KMS-11 (cell line): ENCODE measurements around the gene CTBP2.
"Not testable (repeated sequence)": the region's sequence is repeated elsewhere in the genome, so short reads cannot be mapped to it uniquely, and the experiment has no call there.

ENCODE experiments used
- H2AFZ ChIP-seq: fragments of 200-600 bp; sonication (generic); 2 replicates; pipeline ENCODE4 v1.6.1; 2016; ENCODE audit warnings: antibody characterized with exemption, mixed run types, low read depth
- H3K27ac ChIP-seq: fragments of 200-600 bp; sonication (generic); 2 replicates; pipeline ENCODE4 v1.6.1; 2016; ENCODE audit warnings: mild to moderate bottlenecking, mixed run types
- H3K27me3 ChIP-seq: fragments of 200-600 bp; sonication (generic); 2 replicates; pipeline ENCODE4 v1.6.1; 2017; ENCODE audit warnings: mild to moderate bottlenecking, low read depth, mixed run types, moderate library complexity; ENCODE audit not compliant: insufficient read depth
- H3K36me3 ChIP-seq: fragments of 200-600 bp; sonication (generic); 2 replicates; pipeline ENCODE4 v1.6.1; 2017; ENCODE audit warnings: mild to moderate bottlenecking, mixed run types; ENCODE audit not compliant: insufficient read depth
- H3K4me1 ChIP-seq: fragments of 200-600 bp; sonication (generic); 2 replicates; pipeline ENCODE4 v1.6.1; 2016; ENCODE audit warnings: mild to moderate bottlenecking, low read depth, mixed run types; ENCODE audit not compliant: poor library complexity, severe bottlenecking
- H3K4me2 ChIP-seq: fragments of 200-600 bp; sonication (generic); 2 replicates; pipeline ENCODE4 v1.7.0; 2016; ENCODE audit warnings: mild to moderate bottlenecking, mixed run types
- H3K4me3 ChIP-seq: fragments of 200-600 bp; sonication (generic); IDR thresholded peaks from 2 replicates; pipeline ENCODE4 v1.6.1; 2017; ENCODE audit warnings: low read depth, low read length, mixed read lengths; ENCODE audit not compliant: insufficient read depth
- H3K79me2 ChIP-seq: fragments of 200-600 bp; sonication (generic); 2 replicates; pipeline ENCODE4 v1.6.1; 2016; ENCODE audit warnings: low read depth, mixed run types; ENCODE audit not compliant: insufficient read depth
- H3K9ac ChIP-seq: fragments of 200-600 bp; sonication (generic); 2 replicates; pipeline ENCODE4 v1.6.1; 2016; ENCODE audit warnings: mild to moderate bottlenecking, mixed run types
- H4K20me1 ChIP-seq: fragments of 200-600 bp; sonication (generic); 2 replicates; pipeline ENCODE4 v1.6.1; 2016; ENCODE audit warnings: mild to moderate bottlenecking, mixed run types; ENCODE audit not compliant: insufficient read depth
- TF ChIP-seq, protein P1 (sequence below): fragments of 200-600 bp; sonication (generic); conservative IDR thresholded peaks from 2 replicates; pipeline ENCODE4 v1.6.1; 2017; ENCODE audit warnings: low read depth, mild to moderate bottlenecking, antibody characterized with exemption, low read length, moderate library complexity, mixed read lengths

Gene CTBP2

GRCh38 chr10:124992462-124993344, 167.7 kb downstream of the CTBP2 start:
- Histone ChIP-seq H3K4me2 (no peak overlapping the region), H3K9ac (no peak overlapping the region), H4K20me1 (no peaks in the 10 kb centered on the region), H2AFZ (no peak overlapping the region), H3K27ac (no peak overlapping the region), H3K36me3 (no peaks in the 10 kb centered on the region), H3K27me3 (no peaks in the 10 kb centered on the region), H3K4me1 (peaks cover 40% of the 10 kb centered on the region), H3K4me3 (no peak overlapping the region), H3K79me2 (no peaks in the 10 kb centered on the region; the same call in 1 of the 2 replicates)
- TF ChIP-seq, protein P1, sequence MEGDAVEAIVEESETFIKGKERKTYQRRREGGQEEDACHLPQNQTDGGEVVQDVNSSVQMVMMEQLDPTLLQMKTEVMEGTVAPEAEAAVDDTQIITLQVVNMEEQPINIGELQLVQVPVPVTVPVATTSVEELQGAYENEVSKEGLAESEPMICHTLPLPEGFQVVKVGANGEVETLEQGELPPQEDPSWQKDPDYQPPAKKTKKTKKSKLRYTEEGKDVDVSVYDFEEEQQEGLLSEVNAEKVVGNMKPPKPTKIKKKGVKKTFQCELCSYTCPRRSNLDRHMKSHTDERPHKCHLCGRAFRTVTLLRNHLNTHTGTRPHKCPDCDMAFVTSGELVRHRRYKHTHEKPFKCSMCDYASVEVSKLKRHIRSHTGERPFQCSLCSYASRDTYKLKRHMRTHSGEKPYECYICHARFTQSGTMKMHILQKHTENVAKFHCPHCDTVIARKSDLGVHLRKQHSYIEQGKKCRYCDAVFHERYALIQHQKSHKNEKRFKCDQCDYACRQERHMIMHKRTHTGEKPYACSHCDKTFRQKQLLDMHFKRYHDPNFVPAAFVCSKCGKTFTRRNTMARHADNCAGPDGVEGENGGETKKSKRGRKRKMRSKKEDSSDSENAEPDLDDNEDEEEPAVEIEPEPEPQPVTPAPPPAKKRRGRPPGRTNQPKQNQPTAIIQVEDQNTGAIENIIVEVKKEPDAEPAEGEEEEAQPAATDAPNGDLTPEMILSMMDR, result peak; percentile 73

- H3K4me3 ChIP-seq, result no peak overlapping the region
Observed at GRCh38 chr10:124991835-124992234, 168.5 kb downstream of the CTBP2 start.

DNA sequence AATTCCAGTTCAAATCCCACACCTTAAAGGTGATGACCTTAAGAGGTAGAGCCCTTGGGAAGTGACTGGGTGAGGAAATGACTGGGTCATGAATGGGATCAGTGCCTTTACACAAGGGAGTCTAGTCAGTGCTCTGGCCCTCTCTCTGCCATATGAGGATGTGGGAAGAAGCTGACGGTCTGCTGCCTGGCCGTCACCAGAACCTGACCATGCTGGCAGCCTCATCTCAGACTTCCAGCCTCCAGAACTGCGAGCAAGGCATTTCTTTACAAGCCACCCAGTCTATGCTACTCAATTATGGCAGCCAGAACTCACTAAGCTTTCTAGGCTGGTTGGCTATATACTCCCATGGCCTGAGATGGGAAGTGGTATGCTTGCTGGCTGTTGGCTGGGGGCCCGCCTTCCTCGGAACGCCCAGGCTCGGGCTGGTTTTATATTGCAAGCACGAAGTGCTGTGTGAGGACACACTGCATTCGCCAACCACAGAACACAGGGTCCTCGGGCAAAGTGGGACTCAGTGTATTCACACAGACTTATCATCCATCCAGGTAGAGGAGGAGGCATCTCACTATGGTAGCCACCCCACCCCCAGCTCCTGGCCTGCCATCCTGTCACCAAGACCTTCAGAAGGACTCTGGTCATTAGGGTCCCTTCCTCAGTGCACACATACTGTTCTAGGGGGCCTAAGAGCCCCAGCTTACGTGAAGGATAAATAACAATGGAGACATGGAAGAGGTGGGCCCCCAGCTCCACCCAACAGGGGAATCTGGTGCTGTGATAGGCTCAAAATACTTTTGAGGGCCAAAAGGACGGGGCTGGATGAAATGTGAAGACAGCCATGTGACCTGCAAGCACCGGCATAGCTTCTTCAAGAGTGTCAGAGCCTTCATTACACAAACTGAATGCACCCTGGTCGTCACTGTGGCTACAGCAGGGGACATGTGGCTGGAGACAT, 169.4 kb downstream of the CTBP2 start:
- no peak overlapping the region; the same call in 1 of the 2 replicates for H3K27ac ChIP-seq
- TF ChIP-seq, protein P1, result no peak
- H3K4me1 ChIP-seq, result peaks cover 55% of the 10 kb centered on the region
- no peak overlapping the region for H2AFZ ChIP-seq
- no peaks in the 10 kb centered on the region for H3K36me3 ChIP-seq
- no peaks in the 10 kb centered on the region for H3K27me3 ChIP-seq
- no peak overlapping the region; the same call in 1 of the 2 replicates for H3K4me2 ChIP-seq
- H3K79me2 ChIP-seq, result no peaks in the 10 kb centered on the region; the same call in 1 of the 2 replicates
- no peak overlapping the region for H3K9ac ChIP-seq
- H3K4me3 ChIP-seq, result no peak overlapping the region
- H4K20me1 ChIP-seq, result no peaks in the 10 kb centered on the region

More at GRCh38 chr10:124991835-124992234, 168.5 kb downstream of the CTBP2 start:
- Histone ChIP-seq H3K27ac (no peak overlapping the region), H3K79me2 (no peaks in the 10 kb centered on the region; the same call in 1 of the 2 replicates), H2AFZ (no peak overlapping the region), H3K27me3 (no peaks in the 10 kb centered on the region), H3K4me1 (peaks cover 46% of the 10 kb centered on the region), H4K20me1 (no peaks in the 10 kb centered on the region), H3K36me3 (no peaks in the 10 kb centered on the region), H3K9ac (no peak overlapping the region), H3K4me2 (no peak overlapping the region)
- TF ChIP-seq, protein P1, result no peak

- H3K4me1 ChIP-seq, result peaks cover 61% of the 10 kb centered on the region
- H2AFZ ChIP-seq, result no peak overlapping the region
- TF ChIP-seq, protein P1, result no peak
- no peaks in the 10 kb centered on the region for H3K27me3 ChIP-seq
- no peaks in the 10 kb centered on the region for H4K20me1 ChIP-seq
- H3K9ac ChIP-seq, result no peak overlapping the region
- 0 out of 2 replicates have a peak, but pooled peaks cover 4% of the 10 kb centered on the region for H3K36me3 ChIP-seq
- peak overlapping the region; percentile 44 for H3K27ac ChIP-seq
- H3K4me3 ChIP-seq, result no peak overlapping the region
- H3K79me2 ChIP-seq, result no peaks in the 10 kb centered on the region; the same call in 1 of the 2 replicates
- H3K4me2 ChIP-seq, result peak overlapping the region; percentile 24
Observed at GRCh38 chr10:124989526-124989925, 170.8 kb downstream of the CTBP2 start.

GRCh38 chr10:124988753-124989152, 171.6 kb downstream of the CTBP2 start:
- H3K36me3 ChIP-seq, H3K4me3 ChIP-seq, H2AFZ ChIP-seq, H3K9ac ChIP-seq, H4K20me1 ChIP-seq, H3K27me3 ChIP-seq, H3K79me2 ChIP-seq: not testable (repeated sequence)
- H3K27ac ChIP-seq, result peak overlapping the region; percentile 44
- peak overlapping the region; percentile 24 for H3K4me2 ChIP-seq
- peaks cover 61% of the 10 kb centered on the region for H3K4me1 ChIP-seq
